Measurements from ENCODE around the gene MYLIP. TPM values are rescaled to one million over a fixed set of nuclear protein-coding genes. Genes with fewer than 3 reads are reported as not detected.

Gene MYLIP
- total RNA-seq, 1 experiment from 2014 or later = 27.0 TPM

GRCh38 chr6:16106991-16107787, 21.7 kb upstream of the MYLIP start:
- Histone ChIP-seq H2AK5ac (ENCODE audit: insufficient read length, low read length) (no peak overlapping the region), H4K20me1 (ENCODE audit: control insufficient read depth, insufficient read depth, insufficient read length) (no peaks in the 10 kb centered on the region), H2BK5ac (ENCODE audit: insufficient read length, low read length) (no peak overlapping the region), H3K27me3 (ENCODE audit: insufficient read depth, low read length) (no peaks in the 10 kb centered on the region), H2BK20ac (ENCODE audit: low read depth, low read length, poor library complexity, severe bottlenecking) (no peak overlapping the region), H4K5ac (ENCODE audit: insufficient read length, low read depth, low read length) (no peak overlapping the region), H2AFZ (ENCODE audit: low read length) (no peak overlapping the region), H3K4me2 (ENCODE audit: insufficient read depth, insufficient read length, low read length) (no peak overlapping the region), H3K56ac (ENCODE audit: insufficient read length, low read depth, low read length) (no peak overlapping the region), H4K8ac (replicated peaks; ENCODE audit: insufficient read length, low read depth, low read length) (no peak overlapping the region), H3K18ac (ENCODE audit: insufficient read length, low read depth, low read length) (no peak overlapping the region), H3T11ph (ENCODE audit: low read length) (no peak overlapping the region), H4K91ac (ENCODE audit: insufficient read length, low read depth, low read length) (no peak overlapping the region), H3K9me3 (ENCODE audit: control insufficient read depth, low read depth, low read length) (no peaks in the 10 kb centered on the region), H2BK120ac (ENCODE audit: low read depth, low read length, poor library complexity, severe bottlenecking) (no peak overlapping the region), H3K4me1 (ENCODE audit: insufficient read depth, low read length) (no peaks in the 10 kb centered on the region), H2BK12ac (ENCODE audit: insufficient read length, low read depth, low read length) (no peak overlapping the region), H3K23ac (ENCODE audit: insufficient read length, low read depth, low read length) (no peak overlapping the region), H2BK15ac (ENCODE audit: low read depth, low read length) (no peak overlapping the region), H3K79me1 (ENCODE audit: insufficient read depth, low read depth, low read length, poor library complexity, severe bottlenecking) (no peaks in the 10 kb centered on the region), H3K23me2 (ENCODE audit: insufficient read length, low read depth, low read length, poor library complexity, severe bottlenecking) (no peaks in the 10 kb centered on the region), H3K4ac (ENCODE audit: low read depth, low read length) (no peak overlapping the region), H3K27ac (ENCODE audit: insufficient read length, low read depth, low read length) (no peak overlapping the region), H3K79me2 (ENCODE audit: insufficient read depth, low read length) (no peaks in the 10 kb centered on the region), H3K9ac (ENCODE audit: extremely low read depth, insufficient read length, low read length) (no peak overlapping the region), H3K14ac (ENCODE audit: insufficient read depth, low read length) (no peak overlapping the region)
- Mint-ChIP-seq H3K27me3 (ENCODE audit: low read depth) (peaks cover 3% of the 10 kb centered on the region; the same call in 1 of the 2 replicates), H3K4me3 (no peak overlapping the region), H3K9me3 (no peaks in the 10 kb centered on the region), H3K36me3 (ENCODE audit: insufficient read depth in 1 of 3, low read depth in 3 of 3) (no peaks in the 10 kb centered on the region), H3K27ac (no peak overlapping the region), H3K4me1 (peaks cover 0 to 1% of the 10 kb centered on the region in 2 experiments; a peak in 1 of 4 replicates)
- DNase-seq = no peak
- no CpG with 5 or more reads among the region's 8 CpGs for WGBS (ENCODE audit: extremely low coverage, insufficient read length, low lambda C conversion rate)
- TF ChIP-seq CTCF (conservative IDR thresholded peaks at IDR 0.05) = no peak
